GM12878 (cell line): Measurements from ENCODE around the gene HOXA2. TPM values are rescaled to one million over a fixed set of nuclear protein-coding genes. Genes with fewer than 3 reads are reported as not detected.

Experiments
- BRCA1 ChIP-seq: IDR thresholded peaks from 2 replicates; pipeline ENCODE4 v1.6.1; 2011; ENCODE audit warnings: low read depth, low read length, improper control_type of control experiment
- DPF2 ChIP-seq: fragments of 450-650 bp; IDR thresholded peaks from 2 replicates; pipeline ENCODE4 v1.6.1; 2017; ENCODE audit warnings: mild to moderate bottlenecking
- IKZF1 ChIP-seq: fragments of 450-650 bp; conservative IDR thresholded peaks from 2 replicates; pipeline ENCODE4 v1.6.1; 2017; ENCODE audit warnings: antibody characterized with exemption, mild to moderate bottlenecking
- MEF2B ChIP-seq: fragments of 450-650 bp; IDR thresholded peaks from 2 replicates; pipeline ENCODE4 v1.6.1; 2018; ENCODE audit warnings: mild to moderate bottlenecking, moderate library complexity; ENCODE audit not compliant: partially characterized antibody, poor library complexity, severe bottlenecking
- NBN ChIP-seq: fragments of 450-650 bp; IDR thresholded peaks from 2 replicates; pipeline ENCODE4 v1.6.1; 2016
- NFIC ChIP-seq: IDR thresholded peaks from 2 replicates; pipeline ENCODE4 v1.6.1; 2012; ENCODE audit warnings: low read depth, mild to moderate bottlenecking, inconsistent platforms, low read length, moderate library complexity
- NR2F1 ChIP-seq: fragments of 450-650 bp; conservative IDR thresholded peaks from 2 replicates; pipeline ENCODE4 v1.6.1; 2017; ENCODE audit warnings: mild to moderate bottlenecking
- POU2F2 ChIP-seq: IDR thresholded peaks from 3 replicates; pipeline ENCODE4 v1.6.1; 2011; ENCODE audit warnings: low read depth, mild to moderate bottlenecking, low read length, borderline replicate concordance
- RB1 ChIP-seq: fragments of 450-650 bp; formaldehyde crosslinking; IDR thresholded peaks from 2 replicates; pipeline ENCODE4 v1.6.1; 2017; ENCODE audit warnings: mild to moderate bottlenecking, borderline replicate concordance
- SMARCA5 ChIP-seq: fragments of 450-650 bp; IDR thresholded peaks from 2 replicates; pipeline ENCODE4 v1.6.1; 2017; ENCODE audit warnings: mild to moderate bottlenecking
- SMC3 ChIP-seq: IDR thresholded peaks from 2 replicates; pipeline ENCODE4 v1.6.1; 2011; ENCODE audit warnings: low read length, improper control_type of control experiment, borderline replicate concordance
- STAT3 ChIP-seq: IDR thresholded peaks from 2 replicates; pipeline ENCODE4 v1.6.1; 2011; ENCODE audit warnings: low read depth, low read length, improper control_type of control experiment
- TCF12 ChIP-seq: IDR thresholded peaks from 2 replicates; pipeline ENCODE4 v1.6.1; 2011; ENCODE audit warnings: low read depth, mild to moderate bottlenecking, low read length
- TCF3 ChIP-seq: IDR thresholded peaks from 2 replicates; pipeline ENCODE4 v1.6.1; 2012; ENCODE audit warnings: low read depth, mild to moderate bottlenecking, low read length, borderline replicate concordance; ENCODE audit not compliant: insufficient read depth
- polyA plus RNA-seq, 11 experiments: library from polyadenylated mRNA; depleted of rRNA in 4 of 11; unstranded in 6 of 11; stranded (reverse) in 5 of 11; fragments of >200 nt; fragmentation: Nextera tagmentation in 4 of 11; fragmentation: Illumina TruSeq in 1 of 11; extraction: Ambion mirVana in 4 of 11; extraction: Trizol in 1 of 11; gene quantifications; 1 replicate in 1 of 11; 2 replicates in 10 of 11; pipeline versions ENCODE4 v1.2.1 to v1.2.3, GENCODE V29; 2011 to 2016; ENCODE audit warnings: inconsistent platforms in 2 of 11, missing spikeins in 2 of 11, low read depth in 1 of 11
- total RNA-seq, 4 experiments: library from RNA; depleted of rRNA in 3 of 4; stranded (reverse); fragments of >200 nt in 3 of 4; fragmentation: Illumina TruSeq in 1 of 4; extraction: Trizol in 1 of 4; gene quantifications; 2 replicates each; pipeline versions ENCODE4 v1.2.1 to v1.2.3, GENCODE V29; 2013 to 2021
- TF ChIP-seq, protein P1 (sequence below), 3 experiments: IDR thresholded peaks in 2 of 3; conservative IDR thresholded peaks in 1 of 3; 2 replicates each; pipeline ENCODE4 v1.5.1; 2011; ENCODE audit warnings: low read depth in 3 of 3, low read length in 3 of 3, mild to moderate bottlenecking in 3 of 3, control low read depth in 2 of 3, moderate library complexity in 2 of 3, inconsistent platforms in 1 of 3, mixed read lengths in 1 of 3; ENCODE audit not compliant: control insufficient read depth in 2 of 3, insufficient read depth in 1 of 3; ENCODE audit errors: extremely low read depth in 1 of 3
- TF ChIP-seq, protein P2 (sequence below): fragments of 450-650 bp; IDR thresholded peaks from 2 replicates; pipeline ENCODE4 v1.6.1; 2017; ENCODE audit warnings: mild to moderate bottlenecking
- TF ChIP-seq, protein P3 (sequence below): IDR thresholded peaks from 2 replicates; pipeline ENCODE4 v1.6.1; 2011; ENCODE audit warnings: mild to moderate bottlenecking, low read depth, low read length, moderate library complexity; ENCODE audit not compliant: insufficient replicate concordance
- TF ChIP-seq, protein P4 (sequence below): fragments of 450-650 bp; formaldehyde crosslinking; IDR thresholded peaks from 2 replicates; pipeline ENCODE4 v1.4.0; 2020; ENCODE audit warnings: mild to moderate bottlenecking, moderate library complexity
- TF ChIP-seq, protein P5 (sequence below): fragments of 450-650 bp; IDR thresholded peaks from 2 replicates; pipeline ENCODE4 v1.6.1; 2016; ENCODE audit warnings: mild to moderate bottlenecking

The HOXA2 gene
- total and polyA plus RNA-seq, 10 of the 15 experiments (the other 5 are each of a cell fraction or from before 2014, with no cell fraction given) = not detected

DNA sequence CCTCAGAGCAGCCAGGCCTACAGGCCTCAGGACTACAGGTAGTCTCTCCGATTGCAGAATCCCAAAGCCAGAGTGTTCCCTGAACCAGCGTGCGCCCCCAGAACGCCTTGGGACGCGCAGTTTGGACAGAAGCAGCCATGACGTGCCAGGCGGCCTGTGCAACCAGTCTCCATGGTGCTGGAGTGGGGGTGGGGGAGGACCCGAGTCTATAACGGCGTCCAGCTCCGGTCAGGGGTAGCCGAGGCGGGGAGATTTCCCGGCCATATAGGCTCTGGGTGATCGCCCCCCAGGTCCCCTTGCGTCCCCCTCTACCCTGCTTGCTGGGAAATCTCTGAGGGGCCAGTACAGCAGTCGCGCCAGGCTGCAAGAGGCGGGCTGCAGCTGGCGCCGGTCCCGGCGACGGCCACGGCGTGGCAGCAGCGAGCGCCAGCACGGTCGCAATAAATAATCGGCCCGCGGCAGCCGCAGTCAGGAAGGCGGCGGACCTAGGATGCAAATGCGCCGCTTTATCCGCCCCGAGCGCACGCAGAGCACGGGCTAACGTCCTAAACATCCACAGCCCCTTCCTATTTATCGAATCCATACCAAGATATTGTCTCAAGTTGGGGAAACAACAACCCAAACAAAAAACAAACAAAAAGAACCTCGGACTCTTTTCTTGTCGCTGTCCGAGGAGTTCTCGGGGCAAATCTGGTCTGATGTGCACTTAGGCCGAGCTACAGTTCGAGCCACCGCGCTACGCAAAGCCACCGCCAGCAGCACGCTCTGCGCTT is 48.3 kb upstream of the HOXA2 start (continued):
- TF ChIP-seq, protein P1, sequence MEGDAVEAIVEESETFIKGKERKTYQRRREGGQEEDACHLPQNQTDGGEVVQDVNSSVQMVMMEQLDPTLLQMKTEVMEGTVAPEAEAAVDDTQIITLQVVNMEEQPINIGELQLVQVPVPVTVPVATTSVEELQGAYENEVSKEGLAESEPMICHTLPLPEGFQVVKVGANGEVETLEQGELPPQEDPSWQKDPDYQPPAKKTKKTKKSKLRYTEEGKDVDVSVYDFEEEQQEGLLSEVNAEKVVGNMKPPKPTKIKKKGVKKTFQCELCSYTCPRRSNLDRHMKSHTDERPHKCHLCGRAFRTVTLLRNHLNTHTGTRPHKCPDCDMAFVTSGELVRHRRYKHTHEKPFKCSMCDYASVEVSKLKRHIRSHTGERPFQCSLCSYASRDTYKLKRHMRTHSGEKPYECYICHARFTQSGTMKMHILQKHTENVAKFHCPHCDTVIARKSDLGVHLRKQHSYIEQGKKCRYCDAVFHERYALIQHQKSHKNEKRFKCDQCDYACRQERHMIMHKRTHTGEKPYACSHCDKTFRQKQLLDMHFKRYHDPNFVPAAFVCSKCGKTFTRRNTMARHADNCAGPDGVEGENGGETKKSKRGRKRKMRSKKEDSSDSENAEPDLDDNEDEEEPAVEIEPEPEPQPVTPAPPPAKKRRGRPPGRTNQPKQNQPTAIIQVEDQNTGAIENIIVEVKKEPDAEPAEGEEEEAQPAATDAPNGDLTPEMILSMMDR (IDR thresholded peaks at IDR 0.05 in 2 of 3, conservative IDR thresholded peaks at IDR 0.05 in 1 of 3; ENCODE audit: control insufficient read depth in 2 of 3, extremely low read depth in 1 of 3, insufficient read depth in 1 of 3, low read depth in 3 of 3, low read length in 3 of 3) = peak; percentile 70 to 84 (median 74)
- TF ChIP-seq TCF3 = 0 out of 2 replicates have a peak, but pooled peaks have one; percentile 66
- 0 out of 2 replicates have a peak, but pooled peaks have one; percentile 32 for TF ChIP-seq IKZF1
- no peak for TF ChIP-seq BRCA1
- TF ChIP-seq, protein P2, sequence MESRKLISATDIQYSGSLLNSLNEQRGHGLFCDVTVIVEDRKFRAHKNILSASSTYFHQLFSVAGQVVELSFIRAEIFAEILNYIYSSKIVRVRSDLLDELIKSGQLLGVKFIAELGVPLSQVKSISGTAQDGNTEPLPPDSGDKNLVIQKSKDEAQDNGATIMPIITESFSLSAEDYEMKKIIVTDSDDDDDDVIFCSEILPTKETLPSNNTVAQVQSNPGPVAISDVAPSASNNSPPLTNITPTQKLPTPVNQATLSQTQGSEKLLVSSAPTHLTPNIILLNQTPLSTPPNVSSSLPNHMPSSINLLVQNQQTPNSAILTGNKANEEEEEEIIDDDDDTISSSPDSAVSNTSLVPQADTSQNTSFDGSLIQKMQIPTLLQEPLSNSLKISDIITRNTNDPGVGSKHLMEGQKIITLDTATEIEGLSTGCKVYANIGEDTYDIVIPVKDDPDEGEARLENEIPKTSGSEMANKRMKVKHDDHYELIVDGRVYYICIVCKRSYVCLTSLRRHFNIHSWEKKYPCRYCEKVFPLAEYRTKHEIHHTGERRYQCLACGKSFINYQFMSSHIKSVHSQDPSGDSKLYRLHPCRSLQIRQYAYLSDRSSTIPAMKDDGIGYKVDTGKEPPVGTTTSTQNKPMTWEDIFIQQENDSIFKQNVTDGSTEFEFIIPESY = no peak
- TF ChIP-seq NR2F1 = no peak
- TF ChIP-seq, protein P3, sequence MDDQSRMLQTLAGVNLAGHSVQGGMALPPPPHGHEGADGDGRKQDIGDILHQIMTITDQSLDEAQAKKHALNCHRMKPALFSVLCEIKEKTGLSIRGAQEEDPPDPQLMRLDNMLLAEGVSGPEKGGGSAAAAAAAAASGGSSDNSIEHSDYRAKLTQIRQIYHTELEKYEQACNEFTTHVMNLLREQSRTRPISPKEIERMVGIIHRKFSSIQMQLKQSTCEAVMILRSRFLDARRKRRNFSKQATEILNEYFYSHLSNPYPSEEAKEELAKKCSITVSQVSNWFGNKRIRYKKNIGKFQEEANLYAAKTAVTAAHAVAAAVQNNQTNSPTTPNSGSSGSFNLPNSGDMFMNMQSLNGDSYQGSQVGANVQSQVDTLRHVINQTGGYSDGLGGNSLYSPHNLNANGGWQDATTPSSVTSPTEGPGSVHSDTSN = peak; percentile 69
- 0 out of 2 replicates have a peak, but pooled peaks have one; percentile 33 for TF ChIP-seq NBN
- no peak for TF ChIP-seq MEF2B
- TF ChIP-seq SMC3 = peak; percentile 54
- TF ChIP-seq NFIC = no peak
- TF ChIP-seq SMARCA5 = peak; percentile 71; the same call in 1 of the 2 replicates
- TF ChIP-seq TCF12 = 0 out of 2 replicates have a peak, but pooled peaks have one; percentile 65
- no peak for TF ChIP-seq STAT3
- TF ChIP-seq RB1 = 0 out of 2 replicates have a peak, but pooled peaks have one; percentile 76
- TF ChIP-seq, protein P4, sequence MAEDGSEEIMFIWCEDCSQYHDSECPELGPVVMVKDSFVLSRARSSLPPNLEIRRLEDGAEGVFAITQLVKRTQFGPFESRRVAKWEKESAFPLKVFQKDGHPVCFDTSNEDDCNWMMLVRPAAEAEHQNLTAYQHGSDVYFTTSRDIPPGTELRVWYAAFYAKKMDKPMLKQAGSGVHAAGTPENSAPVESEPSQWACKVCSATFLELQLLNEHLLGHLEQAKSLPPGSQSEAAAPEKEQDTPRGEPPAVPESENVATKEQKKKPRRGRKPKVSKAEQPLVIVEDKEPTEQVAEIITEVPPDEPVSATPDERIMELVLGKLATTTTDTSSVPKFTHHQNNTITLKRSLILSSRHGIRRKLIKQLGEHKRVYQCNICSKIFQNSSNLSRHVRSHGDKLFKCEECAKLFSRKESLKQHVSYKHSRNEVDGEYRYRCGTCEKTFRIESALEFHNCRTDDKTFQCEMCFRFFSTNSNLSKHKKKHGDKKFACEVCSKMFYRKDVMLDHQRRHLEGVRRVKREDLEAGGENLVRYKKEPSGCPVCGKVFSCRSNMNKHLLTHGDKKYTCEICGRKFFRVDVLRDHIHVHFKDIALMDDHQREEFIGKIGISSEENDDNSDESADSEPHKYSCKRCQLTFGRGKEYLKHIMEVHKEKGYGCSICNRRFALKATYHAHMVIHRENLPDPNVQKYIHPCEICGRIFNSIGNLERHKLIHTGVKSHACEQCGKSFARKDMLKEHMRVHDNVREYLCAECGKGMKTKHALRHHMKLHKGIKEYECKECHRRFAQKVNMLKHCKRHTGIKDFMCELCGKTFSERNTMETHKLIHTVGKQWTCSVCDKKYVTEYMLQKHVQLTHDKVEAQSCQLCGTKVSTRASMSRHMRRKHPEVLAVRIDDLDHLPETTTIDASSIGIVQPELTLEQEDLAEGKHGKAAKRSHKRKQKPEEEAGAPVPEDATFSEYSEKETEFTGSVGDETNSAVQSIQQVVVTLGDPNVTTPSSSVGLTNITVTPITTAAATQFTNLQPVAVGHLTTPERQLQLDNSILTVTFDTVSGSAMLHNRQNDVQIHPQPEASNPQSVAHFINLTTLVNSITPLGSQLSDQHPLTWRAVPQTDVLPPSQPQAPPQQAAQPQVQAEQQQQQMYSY = no peak
- TF ChIP-seq DPF2 = peak; percentile 57; the same call in 1 of the 2 replicates
- TF ChIP-seq POU2F2 = peak; percentile 65; the same call in 1 of the 3 replicates
- TF ChIP-seq, protein P5, sequence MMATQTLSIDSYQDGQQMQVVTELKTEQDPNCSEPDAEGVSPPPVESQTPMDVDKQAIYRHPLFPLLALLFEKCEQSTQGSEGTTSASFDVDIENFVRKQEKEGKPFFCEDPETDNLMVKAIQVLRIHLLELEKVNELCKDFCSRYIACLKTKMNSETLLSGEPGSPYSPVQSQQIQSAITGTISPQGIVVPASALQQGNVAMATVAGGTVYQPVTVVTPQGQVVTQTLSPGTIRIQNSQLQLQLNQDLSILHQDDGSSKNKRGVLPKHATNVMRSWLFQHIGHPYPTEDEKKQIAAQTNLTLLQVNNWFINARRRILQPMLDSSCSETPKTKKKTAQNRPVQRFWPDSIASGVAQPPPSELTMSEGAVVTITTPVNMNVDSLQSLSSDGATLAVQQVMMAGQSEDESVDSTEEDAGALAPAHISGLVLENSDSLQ = peak; percentile 63
